GM23338 (cell line): ENCODE results near the gene FNDC3B. TPM values are rescaled to one million over a fixed set of nuclear protein-coding genes. Genes with fewer than 3 reads are reported as not detected.

Experiments
- ATAC-seq: fragments of 200-7000 bp; cut with Tn5 transposase; 3 replicates; pipeline ENCODE4 v1.9.1; 2020
- DNase-seq: peaks from one replicate; pipeline ENCODE4 v3.0.0-alpha.2; 2015; ENCODE audit warnings: low spot score
- H2AFZ ChIP-seq: fragments of 200-600 bp; sonication (generic); 2 replicates; pipeline ENCODE4 v1.8.0; 2016; ENCODE audit warnings: antibody characterized with exemption, mild to moderate bottlenecking, moderate library complexity
- H3F3A ChIP-seq: fragments of 200-600 bp; sonication (generic); replicated peaks from 2 replicates; pipeline ENCODE4 v1.8.0; 2017; ENCODE audit warnings: antibody characterized with exemption, mixed run types, low read depth
- H3K27ac ChIP-seq: fragments of 200-600 bp; sonication (generic); 2 replicates; pipeline ENCODE4 v1.6.1; 2016; ENCODE audit warnings: low read depth
- H3K27me3 ChIP-seq: fragments of 200-600 bp; sonication (generic); 2 replicates; pipeline ENCODE4 v1.8.0; 2016; ENCODE audit warnings: mild to moderate bottlenecking, mixed run types, moderate library complexity; ENCODE audit not compliant: insufficient read depth
- H3K36me3 ChIP-seq: fragments of 200-600 bp; sonication (generic); 2 replicates; pipeline ENCODE4 v1.8.0; 2016; ENCODE audit warnings: mild to moderate bottlenecking; ENCODE audit not compliant: insufficient read depth
- H3K4me1 ChIP-seq: fragments of 200-600 bp; sonication (generic); 2 replicates; pipeline ENCODE4 v1.8.0; 2016; ENCODE audit warnings: mild to moderate bottlenecking, moderate library complexity; ENCODE audit not compliant: insufficient read depth
- H3K4me2 ChIP-seq: fragments of 200-600 bp; sonication (generic); 2 replicates; pipeline ENCODE4 v1.7.1; 2017; ENCODE audit warnings: mixed run types
- H3K4me3 ChIP-seq: fragments of 200-600 bp; sonication (generic); 2 replicates; pipeline ENCODE4 v1.6.1; 2016; ENCODE audit warnings: mixed run types
- H3K79me2 ChIP-seq: fragments of 200-600 bp; sonication (generic); replicated peaks from 2 replicates; pipeline ENCODE4 v1.8.0; 2017; ENCODE audit warnings: mild to moderate bottlenecking; ENCODE audit not compliant: insufficient read depth
- H3K9me2 ChIP-seq: fragments of 200-600 bp; sonication (generic); 2 replicates; pipeline ENCODE4 v1.8.0; 2017; ENCODE audit not compliant: insufficient read depth
- H4K20me1 ChIP-seq: fragments of 200-600 bp; sonication (generic); replicated peaks from 2 replicates; pipeline ENCODE4 v1.8.0; 2017; ENCODE audit warnings: mild to moderate bottlenecking; ENCODE audit not compliant: insufficient read depth
- H3K27ac Mint-ChIP-seq: 2 replicates; pipeline ENCODE4 v1.8.0; 2020; ENCODE audit warnings: inconsistent platforms, mild to moderate bottlenecking, moderate library complexity, mixed read lengths
- H3K27me3 Mint-ChIP-seq: 3 replicates; pipeline ENCODE4 v1.8.0; 2022; ENCODE audit warnings: low read depth, mild to moderate bottlenecking, moderate library complexity, mixed read lengths, inconsistent platforms; ENCODE audit not compliant: insufficient read depth, poor library complexity
- H3K36me3 Mint-ChIP-seq: 3 replicates; pipeline ENCODE4 v1.8.0; 2021; ENCODE audit warnings: low read depth, mild to moderate bottlenecking, inconsistent platforms, moderate library complexity, mixed read lengths
- H3K4me1 Mint-ChIP-seq: 3 replicates; pipeline ENCODE4 v1.8.0; 2020; ENCODE audit warnings: mild to moderate bottlenecking, inconsistent platforms, mixed read lengths
- H3K4me3 Mint-ChIP-seq: 3 replicates; pipeline ENCODE4 v1.8.0; 2021; ENCODE audit warnings: moderate library complexity, mild to moderate bottlenecking, inconsistent platforms, mixed read lengths
- H3K9me3 Mint-ChIP-seq: 3 replicates; pipeline ENCODE4 v1.8.0; 2020; ENCODE audit warnings: moderate library complexity, mild to moderate bottlenecking, inconsistent platforms, mixed read lengths
- CREB1 ChIP-seq: fragments of 250-450 bp; sonication (Bioruptor Pico); IDR thresholded peaks from 2 replicates; pipeline ENCODE4 v1.5.0; 2020; ENCODE audit warnings: low read depth, mild to moderate bottlenecking, moderate library complexity
- EZH2 ChIP-seq: fragments of 200-600 bp; sonication (generic); IDR thresholded peaks from one replicate; pipeline ENCODE4 v1.8.0; 2017; ENCODE audit warnings: antibody characterized with exemption, mild to moderate bottlenecking, low read depth; ENCODE audit not compliant: unreplicated experiment
- EZH2phosphoT487 ChIP-seq: fragments of 200-600 bp; sonication (generic); IDR thresholded peaks from one replicate; pipeline ENCODE4 v1.8.1; 2018; ENCODE audit warnings: antibody characterized with exemption; ENCODE audit not compliant: unreplicated experiment
- POLR2AphosphoS5 ChIP-seq: IDR thresholded peaks from 2 replicates; pipeline ENCODE4 v1.6.1; 2016; ENCODE audit warnings: antibody characterized with exemption, low read depth
- STAT1 ChIP-seq: IDR thresholded peaks from one replicate; pipeline ENCODE4 v1.6.1; 2016; ENCODE audit warnings: antibody characterized with exemption; ENCODE audit not compliant: unreplicated experiment
- ZNF114 ChIP-seq: fragments of 250-450 bp; sonication (Bioruptor Pico); IDR thresholded peaks from 2 replicates; pipeline ENCODE4 v1.5.0; 2020; ENCODE audit warnings: mild to moderate bottlenecking, moderate library complexity
- ZNF331 ChIP-seq: fragments of 250-450 bp; sonication (Bioruptor Pico); IDR thresholded peaks from 2 replicates; pipeline ENCODE4 v1.5.0; 2020; ENCODE audit warnings: low read depth, mild to moderate bottlenecking, moderate library complexity
- polyA plus RNA-seq: library from polyadenylated mRNA; unstranded; fragments of >200 nt; fragmentation: Nextera tagmentation; extraction: Ambion mirVana; gene quantifications from 2 replicates; pipeline ENCODE4 v1.2.1, GENCODE V29; 2016
- total RNA-seq: library from RNA; depleted of rRNA; stranded (reverse); fragments of >200 nt; shearing (Covaris generic); gene quantifications from 2 replicates; pipeline ENCODE4 v1.2.3, GENCODE V29; 2014
- TF ChIP-seq, protein P1 (sequence below): IDR thresholded peaks from one replicate; pipeline ENCODE4 v1.6.1; 2018; ENCODE audit warnings: antibody characterized with exemption; ENCODE audit not compliant: unreplicated experiment
- TF ChIP-seq, protein P2 (sequence below), 2 experiments: fragments of 200-600 bp in 1 of 2; sonication (generic) in 1 of 2; conservative IDR thresholded peaks; 2 replicates each; pipeline versions ENCODE4 v1.5.1 to v1.6.1; 2016 to 2017; ENCODE audit warnings: antibody characterized with exemption in 2 of 2, low read depth in 2 of 2, mild to moderate bottlenecking in 2 of 2, moderate library complexity in 1 of 2
- TF ChIP-seq, protein P3 (sequence below): IDR thresholded peaks from 2 replicates; pipeline ENCODE4 v1.6.1; 2016; ENCODE audit warnings: antibody characterized with exemption

Gene FNDC3B
- total and polyA plus RNA-seq, 2 experiments from 2014 or later, result 19.1 to 55.4 TPM

DNA sequence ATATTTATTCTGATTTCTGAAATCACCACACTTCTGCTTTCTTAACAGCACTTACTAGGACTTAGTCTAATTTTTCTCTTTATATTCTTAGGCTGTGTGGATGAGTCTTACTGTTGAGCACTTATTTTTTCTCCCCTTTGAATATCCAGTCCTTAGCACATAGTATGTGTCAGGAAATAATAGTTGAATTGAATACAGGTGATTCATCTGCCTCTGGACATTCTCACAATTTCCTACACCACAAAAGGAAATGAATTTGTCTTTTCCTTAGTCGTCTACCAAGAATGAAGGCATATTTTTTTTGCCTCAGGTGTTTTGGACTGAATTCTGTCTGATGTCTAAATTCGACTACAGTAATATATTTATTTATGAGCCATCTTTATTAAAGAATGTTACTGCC, 204.6 kb downstream of the FNDC3B start (continued):
- TF ChIP-seq CREB1 (CRISPR knock-in tag) (no peak), POLR2AphosphoS5 (no peak), EZH2 (no peak)
- TF ChIP-seq, protein P1, sequence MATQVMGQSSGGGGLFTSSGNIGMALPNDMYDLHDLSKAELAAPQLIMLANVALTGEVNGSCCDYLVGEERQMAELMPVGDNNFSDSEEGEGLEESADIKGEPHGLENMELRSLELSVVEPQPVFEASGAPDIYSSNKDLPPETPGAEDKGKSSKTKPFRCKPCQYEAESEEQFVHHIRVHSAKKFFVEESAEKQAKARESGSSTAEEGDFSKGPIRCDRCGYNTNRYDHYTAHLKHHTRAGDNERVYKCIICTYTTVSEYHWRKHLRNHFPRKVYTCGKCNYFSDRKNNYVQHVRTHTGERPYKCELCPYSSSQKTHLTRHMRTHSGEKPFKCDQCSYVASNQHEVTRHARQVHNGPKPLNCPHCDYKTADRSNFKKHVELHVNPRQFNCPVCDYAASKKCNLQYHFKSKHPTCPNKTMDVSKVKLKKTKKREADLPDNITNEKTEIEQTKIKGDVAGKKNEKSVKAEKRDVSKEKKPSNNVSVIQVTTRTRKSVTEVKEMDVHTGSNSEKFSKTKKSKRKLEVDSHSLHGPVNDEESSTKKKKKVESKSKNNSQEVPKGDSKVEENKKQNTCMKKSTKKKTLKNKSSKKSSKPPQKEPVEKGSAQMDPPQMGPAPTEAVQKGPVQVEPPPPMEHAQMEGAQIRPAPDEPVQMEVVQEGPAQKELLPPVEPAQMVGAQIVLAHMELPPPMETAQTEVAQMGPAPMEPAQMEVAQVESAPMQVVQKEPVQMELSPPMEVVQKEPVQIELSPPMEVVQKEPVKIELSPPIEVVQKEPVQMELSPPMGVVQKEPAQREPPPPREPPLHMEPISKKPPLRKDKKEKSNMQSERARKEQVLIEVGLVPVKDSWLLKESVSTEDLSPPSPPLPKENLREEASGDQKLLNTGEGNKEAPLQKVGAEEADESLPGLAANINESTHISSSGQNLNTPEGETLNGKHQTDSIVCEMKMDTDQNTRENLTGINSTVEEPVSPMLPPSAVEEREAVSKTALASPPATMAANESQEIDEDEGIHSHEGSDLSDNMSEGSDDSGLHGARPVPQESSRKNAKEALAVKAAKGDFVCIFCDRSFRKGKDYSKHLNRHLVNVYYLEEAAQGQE, result no peak

DNA sequence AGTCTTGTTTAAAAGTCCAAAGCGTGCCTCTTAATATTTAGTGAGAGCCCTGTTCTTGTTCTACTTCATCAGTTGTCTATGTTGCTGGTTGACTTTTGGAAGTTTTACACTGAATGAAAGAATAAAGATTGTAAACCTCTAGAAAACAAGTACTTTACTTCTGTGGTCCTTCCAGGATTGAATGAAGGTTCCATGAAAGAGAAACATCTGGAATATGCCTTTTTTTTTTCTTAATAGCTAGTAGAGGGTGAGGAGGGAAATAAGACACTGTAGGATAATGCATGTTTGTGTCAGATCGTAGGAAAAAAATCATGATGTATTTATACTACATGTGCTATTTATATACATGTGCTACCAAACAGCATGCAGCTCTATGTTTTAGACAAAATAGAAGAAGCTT, 205.9 kb downstream of the FNDC3B start:
- Histone ChIP-seq H3F3A (no peaks in the 10 kb centered on the region), H3K27ac (no peak overlapping the region), H2AFZ (no peak overlapping the region), H3K4me2 (no peak overlapping the region), H3K79me2 (peaks cover 34% of the 10 kb centered on the region), H3K4me3 (no peak overlapping the region), H3K4me1 (peaks cover 20% of the 10 kb centered on the region), H3K36me3 (peaks cover 23% of the 10 kb centered on the region), H3K9me2 (no peaks in the 10 kb centered on the region), H3K27me3 (no peaks in the 10 kb centered on the region), H4K20me1 (no peaks in the 10 kb centered on the region)
- TF ChIP-seq STAT1 (no peak), EZH2phosphoT487 (no peak), POLR2AphosphoS5 (no peak), EZH2 (no peak), ZNF114 (CRISPR knock-in tag) (no peak), CREB1 (CRISPR knock-in tag) (no peak)
- Mint-ChIP-seq H3K4me1 (peaks cover 32% of the 10 kb centered on the region), H3K4me3 (no peak overlapping the region), H3K27ac (no peak overlapping the region), H3K27me3 (peaks cover 6% of the 10 kb centered on the region), H3K36me3 (peaks cover 41% of the 10 kb centered on the region), H3K9me3 (peaks cover 38% of the 10 kb centered on the region)
- DNase-seq (no peak), ATAC-seq (no peak)

DNA sequence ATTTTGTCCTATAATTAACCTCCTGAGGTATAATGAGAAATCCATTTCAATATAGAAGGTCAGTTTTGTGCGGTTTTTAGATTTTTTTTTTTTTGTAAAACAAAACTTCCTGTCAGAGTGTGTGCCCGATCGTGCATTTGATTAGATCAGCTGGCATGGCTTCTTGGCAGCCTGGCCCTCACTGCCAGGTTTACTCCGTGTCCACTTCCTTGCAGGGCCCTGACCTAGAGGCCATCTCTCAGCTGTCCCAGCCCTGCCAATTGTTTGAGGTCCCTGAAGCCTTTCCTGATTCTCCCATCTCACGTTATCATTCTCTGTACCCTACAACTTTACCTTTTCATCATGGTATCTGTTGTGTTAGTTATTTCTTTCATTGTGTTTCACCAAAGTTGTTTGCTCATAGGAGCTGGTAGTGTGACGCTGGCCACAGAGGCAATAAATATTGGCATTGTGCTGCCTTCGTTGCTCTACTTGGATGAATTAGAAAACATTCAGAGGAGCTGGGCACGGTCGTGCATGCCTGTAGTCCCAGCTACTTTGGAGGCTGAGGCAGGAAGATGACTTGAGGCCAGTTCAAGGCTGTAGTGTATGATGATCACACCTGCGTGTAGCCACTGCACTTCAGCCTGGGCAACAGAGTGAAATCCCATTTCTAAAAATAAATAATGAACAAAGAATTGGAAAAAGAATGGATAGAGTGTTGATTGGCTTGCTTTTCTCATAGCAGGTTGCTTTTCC, 206.9 kb downstream of the FNDC3B start:
- Mint-ChIP-seq H3K4me3 (no peak overlapping the region), H3K9me3 (peaks cover 29% of the 10 kb centered on the region), H3K4me1 (peaks cover 33% of the 10 kb centered on the region), H3K36me3 (peaks cover 33% of the 10 kb centered on the region), H3K27me3 (peaks cover 6% of the 10 kb centered on the region), H3K27ac (no peak overlapping the region)
- H2AFZ ChIP-seq, result no peak overlapping the region
- H3K4me2 ChIP-seq, result no peak overlapping the region
- peaks cover 14% of the 10 kb centered on the region for H3K36me3 ChIP-seq
- peaks cover 29% of the 10 kb centered on the region for H3K79me2 ChIP-seq
- peak overlapping the region; percentile 3; the same call in 1 of the 2 replicates for H3K27ac ChIP-seq
- DNase-seq, result no peak
- no peak overlapping the region for H3K4me3 ChIP-seq
- no peaks in the 10 kb centered on the region for H3K9me2 ChIP-seq
- ATAC-seq, result no peak
- H3K4me1 ChIP-seq, result peaks cover 20% of the 10 kb centered on the region
- H3F3A ChIP-seq, result no peaks in the 10 kb centered on the region
- no peaks in the 10 kb centered on the region for H4K20me1 ChIP-seq
- H3K27me3 ChIP-seq, result no peaks in the 10 kb centered on the region
- TF ChIP-seq EZH2 (no peak), ZNF114 (CRISPR knock-in tag) (no peak), ZNF331 (CRISPR knock-in tag) (no peak), CREB1 (CRISPR knock-in tag) (no peak), POLR2AphosphoS5 (no peak)
- TF ChIP-seq, protein P1, result no peak
- TF ChIP-seq, protein P2, sequence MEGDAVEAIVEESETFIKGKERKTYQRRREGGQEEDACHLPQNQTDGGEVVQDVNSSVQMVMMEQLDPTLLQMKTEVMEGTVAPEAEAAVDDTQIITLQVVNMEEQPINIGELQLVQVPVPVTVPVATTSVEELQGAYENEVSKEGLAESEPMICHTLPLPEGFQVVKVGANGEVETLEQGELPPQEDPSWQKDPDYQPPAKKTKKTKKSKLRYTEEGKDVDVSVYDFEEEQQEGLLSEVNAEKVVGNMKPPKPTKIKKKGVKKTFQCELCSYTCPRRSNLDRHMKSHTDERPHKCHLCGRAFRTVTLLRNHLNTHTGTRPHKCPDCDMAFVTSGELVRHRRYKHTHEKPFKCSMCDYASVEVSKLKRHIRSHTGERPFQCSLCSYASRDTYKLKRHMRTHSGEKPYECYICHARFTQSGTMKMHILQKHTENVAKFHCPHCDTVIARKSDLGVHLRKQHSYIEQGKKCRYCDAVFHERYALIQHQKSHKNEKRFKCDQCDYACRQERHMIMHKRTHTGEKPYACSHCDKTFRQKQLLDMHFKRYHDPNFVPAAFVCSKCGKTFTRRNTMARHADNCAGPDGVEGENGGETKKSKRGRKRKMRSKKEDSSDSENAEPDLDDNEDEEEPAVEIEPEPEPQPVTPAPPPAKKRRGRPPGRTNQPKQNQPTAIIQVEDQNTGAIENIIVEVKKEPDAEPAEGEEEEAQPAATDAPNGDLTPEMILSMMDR (conservative IDR thresholded peaks at IDR 0.05; ENCODE audit: low read depth in 2 of 2), result no peak
- TF ChIP-seq, protein P3, sequence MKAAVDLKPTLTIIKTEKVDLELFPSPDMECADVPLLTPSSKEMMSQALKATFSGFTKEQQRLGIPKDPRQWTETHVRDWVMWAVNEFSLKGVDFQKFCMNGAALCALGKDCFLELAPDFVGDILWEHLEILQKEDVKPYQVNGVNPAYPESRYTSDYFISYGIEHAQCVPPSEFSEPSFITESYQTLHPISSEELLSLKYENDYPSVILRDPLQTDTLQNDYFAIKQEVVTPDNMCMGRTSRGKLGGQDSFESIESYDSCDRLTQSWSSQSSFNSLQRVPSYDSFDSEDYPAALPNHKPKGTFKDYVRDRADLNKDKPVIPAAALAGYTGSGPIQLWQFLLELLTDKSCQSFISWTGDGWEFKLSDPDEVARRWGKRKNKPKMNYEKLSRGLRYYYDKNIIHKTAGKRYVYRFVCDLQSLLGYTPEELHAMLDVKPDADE, result no peak
